ENCODE data around the gene ANKRD10. TPM values are rescaled to one million over a fixed set of nuclear protein-coding genes. Genes with fewer than 3 reads are reported as not detected.

Gene ANKRD10
- total RNA-seq, 1 donor from 2014 or later = 157 TPM

DNA sequence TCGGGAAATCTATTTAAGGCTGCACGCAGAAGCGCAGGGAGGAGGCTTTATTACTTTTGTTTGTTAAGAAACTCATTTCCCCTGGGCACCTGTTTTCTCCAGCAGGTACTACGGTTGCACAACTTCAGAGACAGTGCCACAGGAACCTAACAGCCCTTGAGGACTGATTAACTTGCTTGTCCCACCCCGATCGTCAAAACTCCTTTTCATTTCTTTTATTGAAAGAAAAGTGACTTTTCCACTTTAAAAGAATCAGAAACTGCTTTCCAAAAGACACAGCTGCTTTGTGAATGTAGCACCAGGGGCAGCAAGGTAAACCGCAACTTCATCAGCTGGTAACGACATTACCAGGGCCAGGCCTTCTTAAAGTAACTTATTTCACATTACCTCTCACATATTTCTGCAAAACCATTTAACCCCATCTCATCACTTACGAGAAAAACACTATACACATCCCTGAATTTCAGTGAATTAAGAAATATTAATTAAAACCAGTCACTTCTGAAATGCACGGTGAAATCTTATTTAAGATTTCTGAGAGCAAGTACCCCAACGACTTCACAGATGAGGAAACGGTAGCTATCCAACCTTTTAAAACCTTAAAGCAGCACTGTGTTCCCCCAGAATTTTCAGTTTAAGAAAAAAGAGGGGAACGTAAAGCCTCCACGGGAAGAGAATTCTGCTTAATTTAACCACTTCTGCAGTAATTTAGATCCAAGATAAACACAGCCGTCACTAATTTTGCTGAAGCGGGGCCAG, 1.4 kb downstream of the ANKRD10 start:
- Mint-ChIP-seq H3K9me3 (ENCODE audit: unreplicated experiment) (peaks cover 2% of the 10 kb centered on the region), H3K27me3 (ENCODE audit: low read depth, unreplicated experiment) (no peaks in the 10 kb centered on the region), H3K27ac (ENCODE audit: unreplicated experiment) (peak overlapping the region; percentile 94), H3K4me1 (ENCODE audit: low read depth, unreplicated experiment) (peaks cover 33% of the 10 kb centered on the region), H3K36me3 (ENCODE audit: low read depth, unreplicated experiment) (peaks cover 3% of the 10 kb centered on the region), H3K4me3 (ENCODE audit: unreplicated experiment) (peak overlapping the region; percentile 92)
- FAIRE-seq (no peak), DNase-seq (ENCODE audit: low read depth) (peak; percentile 20)
- H3K9me3 ChIP-seq (ENCODE audit: insufficient read depth, low read depth, low read length) = no peaks in the 10 kb centered on the region
- peaks cover 63% of the 10 kb centered on the region for H3K79me2 ChIP-seq (ENCODE audit: insufficient read depth, low read length)
- no peaks in the 10 kb centered on the region for H3K27me3 ChIP-seq (ENCODE audit: insufficient read depth, low read length)
- peak overlapping the region; percentile 81 for H3K4me3 ChIP-seq (ENCODE audit: insufficient read depth, low read depth, low read length)
- H3K4me2 ChIP-seq (ENCODE audit: low read length) = peak overlapping the region; percentile 95
- peak overlapping the region; percentile 98 for H3K9ac ChIP-seq (ENCODE audit: low read length)
- peaks cover 29% of the 10 kb centered on the region for H3K4me1 ChIP-seq (ENCODE audit: insufficient read depth, low read length)
- TF ChIP-seq EZH2 (IDR thresholded peaks at IDR 0.05; ENCODE audit: insufficient read depth, low read length) = no peak
- TF ChIP-seq, protein P1, sequence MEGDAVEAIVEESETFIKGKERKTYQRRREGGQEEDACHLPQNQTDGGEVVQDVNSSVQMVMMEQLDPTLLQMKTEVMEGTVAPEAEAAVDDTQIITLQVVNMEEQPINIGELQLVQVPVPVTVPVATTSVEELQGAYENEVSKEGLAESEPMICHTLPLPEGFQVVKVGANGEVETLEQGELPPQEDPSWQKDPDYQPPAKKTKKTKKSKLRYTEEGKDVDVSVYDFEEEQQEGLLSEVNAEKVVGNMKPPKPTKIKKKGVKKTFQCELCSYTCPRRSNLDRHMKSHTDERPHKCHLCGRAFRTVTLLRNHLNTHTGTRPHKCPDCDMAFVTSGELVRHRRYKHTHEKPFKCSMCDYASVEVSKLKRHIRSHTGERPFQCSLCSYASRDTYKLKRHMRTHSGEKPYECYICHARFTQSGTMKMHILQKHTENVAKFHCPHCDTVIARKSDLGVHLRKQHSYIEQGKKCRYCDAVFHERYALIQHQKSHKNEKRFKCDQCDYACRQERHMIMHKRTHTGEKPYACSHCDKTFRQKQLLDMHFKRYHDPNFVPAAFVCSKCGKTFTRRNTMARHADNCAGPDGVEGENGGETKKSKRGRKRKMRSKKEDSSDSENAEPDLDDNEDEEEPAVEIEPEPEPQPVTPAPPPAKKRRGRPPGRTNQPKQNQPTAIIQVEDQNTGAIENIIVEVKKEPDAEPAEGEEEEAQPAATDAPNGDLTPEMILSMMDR (IDR thresholded peaks at IDR 0.05; ENCODE audit: insufficient read depth, low read depth, low read length) = no peak
- H3K36me3 ChIP-seq (ENCODE audit: insufficient read depth, low read length) = peaks cover 11% of the 10 kb centered on the region
- H2AFZ ChIP-seq (ENCODE audit: low read depth, low read length) = no peak overlapping the region
- H3K27ac ChIP-seq (ENCODE audit: low read depth, low read length) = peak overlapping the region; percentile 96
- H4K20me1 ChIP-seq (ENCODE audit: insufficient read depth, low read length) = peaks cover 55% of the 10 kb centered on the region

DNA sequence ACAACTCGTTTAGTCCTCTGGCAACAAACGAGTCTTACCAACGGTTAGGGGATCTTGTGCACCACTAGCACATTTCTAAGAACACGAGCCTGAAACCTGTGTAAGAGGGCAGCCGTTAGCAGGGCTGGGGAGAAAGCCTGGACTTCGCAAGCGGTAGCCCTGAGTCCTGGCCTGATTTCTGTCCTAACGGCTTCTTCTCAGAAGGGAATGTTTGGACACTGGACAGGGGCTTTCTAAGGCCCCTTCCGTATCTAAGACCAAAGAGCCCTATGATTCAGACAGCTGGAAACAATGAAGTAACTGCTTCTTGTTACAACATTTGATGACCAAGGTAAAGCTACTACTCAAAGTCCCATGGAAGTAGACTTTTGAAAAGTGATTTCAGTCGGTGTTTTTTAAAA, 2.2 kb downstream of the ANKRD10 start:
- no peaks in the 10 kb centered on the region for H3K27me3 Mint-ChIP-seq (ENCODE audit: low read depth, unreplicated experiment)
- H3K4me3 ChIP-seq (ENCODE audit: insufficient read depth, low read depth, low read length) = peak overlapping the region; percentile 81
- no peak overlapping the region for H2AFZ ChIP-seq (ENCODE audit: low read depth, low read length)
- peaks cover 35% of the 10 kb centered on the region for H3K4me1 ChIP-seq (ENCODE audit: insufficient read depth, low read length)
- H3K27ac Mint-ChIP-seq (ENCODE audit: unreplicated experiment) = peak overlapping the region; percentile 94
- no peaks in the 10 kb centered on the region for H3K9me3 ChIP-seq (ENCODE audit: insufficient read depth, low read depth, low read length)
- H3K9ac ChIP-seq (ENCODE audit: low read length) = peak overlapping the region; percentile 98
- H4K20me1 ChIP-seq (ENCODE audit: insufficient read depth, low read length) = peaks cover 63% of the 10 kb centered on the region
- H3K4me3 Mint-ChIP-seq (ENCODE audit: unreplicated experiment) = peak overlapping the region; percentile 92
- no peak for FAIRE-seq
- no peaks in the 10 kb centered on the region for H3K27me3 ChIP-seq (ENCODE audit: insufficient read depth, low read length)
- H3K27ac ChIP-seq (ENCODE audit: low read depth, low read length) = peak overlapping the region; percentile 96
- peak overlapping the region; percentile 95 for H3K4me2 ChIP-seq (ENCODE audit: low read length)
- peak; percentile 82 for DNase-seq (ENCODE audit: low read depth)
- no peaks in the 10 kb centered on the region for H3K9me3 Mint-ChIP-seq (ENCODE audit: unreplicated experiment)
- peaks cover 3% of the 10 kb centered on the region for H3K36me3 Mint-ChIP-seq (ENCODE audit: low read depth, unreplicated experiment)
- TF ChIP-seq, protein P1 (IDR thresholded peaks at IDR 0.05; ENCODE audit: insufficient read depth, low read depth, low read length) = no peak
- no peak for TF ChIP-seq EZH2 (IDR thresholded peaks at IDR 0.05; ENCODE audit: insufficient read depth, low read length)
- H3K36me3 ChIP-seq (ENCODE audit: insufficient read depth, low read length) = peaks cover 11% of the 10 kb centered on the region
- peaks cover 71% of the 10 kb centered on the region for H3K79me2 ChIP-seq (ENCODE audit: insufficient read depth, low read length)
- peaks cover 38% of the 10 kb centered on the region for H3K4me1 Mint-ChIP-seq (ENCODE audit: low read depth, unreplicated experiment)

DNA sequence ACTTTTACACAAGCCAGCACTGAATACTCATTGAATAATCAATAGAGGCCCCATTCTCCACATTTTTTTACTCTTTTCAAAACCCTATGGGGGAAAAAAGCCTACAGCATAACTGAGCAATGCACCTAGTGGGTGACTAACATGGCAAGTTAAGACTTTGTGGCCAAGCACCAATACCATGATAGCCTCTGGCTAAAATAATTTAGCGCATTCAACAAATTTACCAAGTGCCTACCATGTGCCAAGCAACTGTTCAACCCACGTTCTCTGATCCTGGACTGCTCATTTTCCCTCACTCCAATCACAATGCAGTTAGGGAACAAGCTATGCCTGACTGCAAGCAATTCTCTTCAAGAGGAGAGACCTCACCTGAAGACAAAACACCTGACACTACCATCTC, 3.0 kb downstream of the ANKRD10 start:
- Mint-ChIP-seq H3K27me3 (ENCODE audit: low read depth, unreplicated experiment) (no peaks in the 10 kb centered on the region), H3K4me3 (ENCODE audit: unreplicated experiment) (peak overlapping the region; percentile 92), H3K27ac (ENCODE audit: unreplicated experiment) (peak overlapping the region; percentile 30), H3K4me1 (ENCODE audit: low read depth, unreplicated experiment) (peaks cover 37% of the 10 kb centered on the region), H3K9me3 (ENCODE audit: unreplicated experiment) (no peaks in the 10 kb centered on the region), H3K36me3 (ENCODE audit: low read depth, unreplicated experiment) (peaks cover 3% of the 10 kb centered on the region)
- no peak overlapping the region for H2AFZ ChIP-seq (ENCODE audit: low read depth, low read length)
- H3K79me2 ChIP-seq (ENCODE audit: insufficient read depth, low read length) = peaks cover 78% of the 10 kb centered on the region
- no peaks in the 10 kb centered on the region for H3K27me3 ChIP-seq (ENCODE audit: insufficient read depth, low read length)
- peak; percentile 29 for DNase-seq (ENCODE audit: low read depth)
- FAIRE-seq = no peak
- no peak overlapping the region for H3K4me3 ChIP-seq (ENCODE audit: insufficient read depth, low read depth, low read length)
- peaks cover 31% of the 10 kb centered on the region for H3K4me1 ChIP-seq (ENCODE audit: insufficient read depth, low read length)
- H3K36me3 ChIP-seq (ENCODE audit: insufficient read depth, low read length) = peaks cover 11% of the 10 kb centered on the region
- no peaks in the 10 kb centered on the region for H3K9me3 ChIP-seq (ENCODE audit: insufficient read depth, low read depth, low read length)
- peak overlapping the region; percentile 95 for H3K4me2 ChIP-seq (ENCODE audit: low read length)
- no peak overlapping the region for H3K27ac ChIP-seq (ENCODE audit: low read depth, low read length)
- no peak for TF ChIP-seq EZH2 (IDR thresholded peaks at IDR 0.05; ENCODE audit: insufficient read depth, low read length)
- TF ChIP-seq, protein P1 (IDR thresholded peaks at IDR 0.05; ENCODE audit: insufficient read depth, low read depth, low read length) = no peak
- peaks cover 69% of the 10 kb centered on the region for H4K20me1 ChIP-seq (ENCODE audit: insufficient read depth, low read length)
- H3K9ac ChIP-seq (ENCODE audit: low read length) = peak overlapping the region; percentile 98
